ENCODE data around the gene FRMD4A. TPM values are rescaled to one million over a fixed set of nuclear protein-coding genes. Genes with fewer than 3 reads are reported as not detected.

The FRMD4A gene
- total RNA-seq, 2 experiments from 2014 or later, result 0.17 TPM; not detected in 1

GRCh38 chr10:14077430-14077829, 253.3 kb downstream of the FRMD4A start:
- BruUV-seq (replicated peaks), result no TSS peak
- CTCF ChIA-PET (ENCODE audit: unreplicated experiment), result no interaction called here

DNA sequence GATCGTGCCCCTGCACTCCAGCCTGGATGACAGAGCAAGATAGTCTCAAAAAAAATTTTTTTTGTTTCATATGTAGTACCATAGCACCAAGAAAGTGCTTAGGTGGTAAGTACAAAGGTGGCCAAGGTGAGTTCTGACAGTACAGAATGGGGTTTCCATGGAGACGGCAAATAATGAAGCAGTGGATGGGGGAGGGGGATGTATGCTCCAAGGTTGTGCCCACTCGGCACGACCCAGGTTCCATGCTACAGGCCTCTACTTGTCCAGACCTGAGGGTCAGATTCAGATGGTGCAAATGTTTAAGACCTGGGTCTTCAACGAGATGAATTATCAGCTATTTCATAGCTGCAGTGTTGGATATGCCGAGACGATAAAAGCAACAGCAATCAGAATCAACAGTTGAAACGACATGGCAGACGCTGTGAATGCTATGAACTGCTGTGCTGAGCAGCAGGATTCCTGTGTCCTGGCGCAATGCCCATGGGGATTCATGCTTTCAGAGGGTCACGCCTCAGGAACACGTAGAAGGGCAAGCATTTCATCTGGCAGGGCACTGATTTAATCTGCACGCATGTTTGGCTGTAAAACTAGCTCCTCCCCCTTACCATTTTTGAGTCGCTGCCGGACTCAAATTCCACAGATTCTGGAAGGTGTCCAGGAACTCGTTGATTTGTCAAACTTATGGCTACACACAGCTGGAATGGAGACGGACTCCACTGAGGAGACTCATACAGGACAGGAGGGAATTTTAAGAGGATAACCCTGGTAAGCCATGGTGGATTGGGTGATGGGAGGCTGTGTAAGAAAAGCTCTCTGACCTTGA, 256.5 kb downstream of the FRMD4A start:
- no peaks in the 10 kb centered on the region for H3K9me2 ChIP-seq (ENCODE audit: insufficient read depth, low read length)
- H3K79me2 ChIP-seq (ENCODE audit: insufficient read depth, low read depth, low read length), result no peaks in the 10 kb centered on the region
- no TSS peak for BruUV-seq (replicated peaks)
- no peaks in the 10 kb centered on the region for H3K4me1 ChIP-seq (ENCODE audit: insufficient read depth, low read length, poor library complexity, severe bottlenecking)
- no peak for DNase-seq (ENCODE audit: low spot score)
- POLR2A ChIA-PET, result interaction anchor here (1.4 kb wide), 1 partner anchor 11 kb away, joined by 7 read pairs; no protein-coding TSS in a partner anchor
- no peak overlapping the region for H3K4me3 ChIP-seq (ENCODE audit: low read depth, low read length, poor library complexity, severe bottlenecking)
- no peak overlapping the region for H3K4me2 ChIP-seq (ENCODE audit: low read length)
- H3K27ac ChIP-seq (ENCODE audit: low read depth, low read length, poor library complexity, severe bottlenecking), result no peak overlapping the region
- TF ChIP-seq EZH2phosphoT487 (IDR thresholded peaks at IDR 0.05; ENCODE audit: borderline replicate concordance, low read depth, low read length), result no peak
- TF ChIP-seq CTCF (conservative IDR thresholded peaks at IDR 0.05; ENCODE audit: low read length), result no peak
- H4K20me1 ChIP-seq (ENCODE audit: insufficient read depth, low read length), result no peaks in the 10 kb centered on the region
- CTCF ChIA-PET (ENCODE audit: unreplicated experiment), result no interaction called here
- intact Hi-C loops (cut with micrococcal nuclease; ENCODE audit: unreplicated experiment), result no loop called here
- no peak overlapping the region for H2AFZ ChIP-seq (ENCODE audit: low read length)
- no peaks in the 10 kb centered on the region for H3K36me3 ChIP-seq (ENCODE audit: insufficient read depth, low read length)
- no peaks in the 10 kb centered on the region for H3K9me3 ChIP-seq (ENCODE audit: low read length)

More at GRCh38 chr10:14077430-14077829, 253.3 kb downstream of the FRMD4A start:
- H4K20me1 ChIP-seq (ENCODE audit: insufficient read depth, low read length), result no peaks in the 10 kb centered on the region
- TF ChIP-seq EZH2phosphoT487 (IDR thresholded peaks at IDR 0.05; ENCODE audit: borderline replicate concordance, low read depth, low read length) (no peak), CTCF (conservative IDR thresholded peaks at IDR 0.05; ENCODE audit: low read length) (no peak)
- intact Hi-C loops (cut with micrococcal nuclease; ENCODE audit: unreplicated experiment), result no loop called here
- H3K4me1 ChIP-seq (ENCODE audit: insufficient read depth, low read length, poor library complexity, severe bottlenecking), result no peaks in the 10 kb centered on the region
- H3K4me2 ChIP-seq (ENCODE audit: low read length), result no peak overlapping the region
- POLR2A ChIA-PET, result no interaction called here
- H3K4me3 ChIP-seq (ENCODE audit: low read depth, low read length, poor library complexity, severe bottlenecking), result no peak overlapping the region
- DNase-seq (ENCODE audit: low spot score), result no peak
- H3K79me2 ChIP-seq (ENCODE audit: insufficient read depth, low read depth, low read length), result no peaks in the 10 kb centered on the region
- H3K9me2 ChIP-seq (ENCODE audit: insufficient read depth, low read length), result no peaks in the 10 kb centered on the region
- H3K9me3 ChIP-seq (ENCODE audit: low read length), result no peaks in the 10 kb centered on the region
- no peak overlapping the region for H3K27ac ChIP-seq (ENCODE audit: low read depth, low read length, poor library complexity, severe bottlenecking)
- H3K36me3 ChIP-seq (ENCODE audit: insufficient read depth, low read length), result no peaks in the 10 kb centered on the region
- no peak overlapping the region for H2AFZ ChIP-seq (ENCODE audit: low read length)

DNA sequence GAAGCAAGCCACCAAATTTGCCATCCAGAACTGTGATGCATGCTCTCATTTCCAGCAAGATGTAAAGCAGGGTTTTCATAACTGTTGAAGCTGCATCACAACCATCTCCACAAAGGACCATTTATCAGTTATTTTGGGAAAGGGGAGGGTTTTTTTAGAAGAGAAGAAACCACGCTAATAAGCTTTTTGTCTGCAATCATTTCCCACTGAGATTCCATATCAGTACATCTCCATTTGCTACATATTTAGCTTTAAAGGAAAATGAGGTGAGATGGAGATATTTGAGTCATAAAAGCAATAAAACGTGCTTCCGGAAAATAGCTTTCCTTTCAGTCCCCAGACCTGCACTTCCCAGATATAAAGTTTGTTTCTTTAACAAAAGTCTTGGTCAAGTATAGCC, 258.2 kb downstream of the FRMD4A start:
- BruUV-seq (replicated peaks), result no TSS peak
- Histone ChIP-seq H3K4me2 (ENCODE audit: low read length) (no peak overlapping the region), H3K36me3 (ENCODE audit: insufficient read depth, low read length) (no peaks in the 10 kb centered on the region), H3K4me1 (ENCODE audit: insufficient read depth, low read length, poor library complexity, severe bottlenecking) (no peaks in the 10 kb centered on the region), H3K27ac (ENCODE audit: low read depth, low read length, poor library complexity, severe bottlenecking) (no peak overlapping the region), H3K9me2 (ENCODE audit: insufficient read depth, low read length) (no peaks in the 10 kb centered on the region), H3K9me3 (ENCODE audit: low read length) (no peaks in the 10 kb centered on the region), H2AFZ (ENCODE audit: low read length) (no peak overlapping the region), H4K20me1 (ENCODE audit: insufficient read depth, low read length) (no peaks in the 10 kb centered on the region), H3K79me2 (ENCODE audit: insufficient read depth, low read depth, low read length) (no peaks in the 10 kb centered on the region), H3K4me3 (ENCODE audit: low read depth, low read length, poor library complexity, severe bottlenecking) (no peak overlapping the region)
- CTCF ChIA-PET (ENCODE audit: unreplicated experiment), result no interaction called here
- intact Hi-C loops (cut with micrococcal nuclease; ENCODE audit: unreplicated experiment), result no loop called here
- POLR2A ChIA-PET, result interaction anchor here (1.4 kb wide), 1 partner anchor 9 kb away, joined by 7 read pairs; no protein-coding TSS in a partner anchor
- TF ChIP-seq CTCF (conservative IDR thresholded peaks at IDR 0.05; ENCODE audit: low read length) (no peak), EZH2phosphoT487 (IDR thresholded peaks at IDR 0.05; ENCODE audit: borderline replicate concordance, low read depth, low read length) (no peak)
- no peak for DNase-seq (ENCODE audit: low spot score)
